Astrocyte (in vitro differentiated cells and primary cell): ENCODE data around the gene TRANK1. TPM values are rescaled to one million over a fixed set of nuclear protein-coding genes. Genes with fewer than 3 reads are reported as not detected.

Experiments
- DNase-seq: peaks from one replicate; pipeline ENCODE4 v3.0.0-alpha.2; 2010; ENCODE audit warnings: low read depth
- FAIRE-seq: peaks from 2 replicates; lab custom pipeline; 2011; peaks lifted over from hg19 to GRCh38; lab: Jason Lieb, UNC
- H2AFZ ChIP-seq: 2 replicates; pipeline ENCODE4 v1.6.0; 2012; ENCODE audit warnings: low read depth, low read length, inconsistent platforms
- H3K27ac ChIP-seq: 2 replicates; pipeline ENCODE4 v1.5.1; 2011; ENCODE audit warnings: low read depth, low read length, inconsistent platforms
- H3K27me3 ChIP-seq: 2 replicates; pipeline ENCODE4 v1.6.0; 2011; ENCODE audit warnings: low read length, inconsistent platforms; ENCODE audit not compliant: insufficient read depth
- H3K36me3 ChIP-seq: 2 replicates; pipeline ENCODE4 v1.5.1; 2011; ENCODE audit warnings: low read length, inconsistent platforms; ENCODE audit not compliant: insufficient read depth
- H3K4me1 ChIP-seq: 2 replicates; pipeline ENCODE4 v1.5.1; 2011; ENCODE audit warnings: low read length, inconsistent platforms; ENCODE audit not compliant: insufficient read depth
- H3K4me2 ChIP-seq: 2 replicates; pipeline ENCODE4 v1.6.0; 2012; ENCODE audit warnings: low read length, inconsistent platforms
- H3K4me3 ChIP-seq: 2 replicates; pipeline ENCODE4 v1.5.1; 2011; ENCODE audit warnings: low read depth, mild to moderate bottlenecking, low read length, inconsistent platforms; ENCODE audit not compliant: insufficient read depth
- H3K79me2 ChIP-seq: 2 replicates; pipeline ENCODE4 v1.6.0; 2012; ENCODE audit warnings: mild to moderate bottlenecking, low read length, inconsistent platforms; ENCODE audit not compliant: insufficient read depth
- H3K9ac ChIP-seq: 2 replicates; pipeline ENCODE4 v1.6.0; 2012; ENCODE audit warnings: mild to moderate bottlenecking, low read length, inconsistent platforms
- H3K9me3 ChIP-seq: 2 replicates; pipeline ENCODE4 v1.5.1; 2012; ENCODE audit warnings: low read depth, mild to moderate bottlenecking, low read length, inconsistent platforms; ENCODE audit not compliant: insufficient read depth
- H4K20me1 ChIP-seq: 2 replicates; pipeline ENCODE4 v1.6.0; 2012; ENCODE audit warnings: low read length, inconsistent platforms; ENCODE audit not compliant: insufficient read depth
- H3K27ac Mint-ChIP-seq: one replicate; pipeline ENCODE4 v1.8.0; 2021; ENCODE audit warnings: mild to moderate bottlenecking, mixed read lengths; ENCODE audit not compliant: unreplicated experiment
- H3K27me3 Mint-ChIP-seq: one replicate; pipeline ENCODE4 v1.8.0; 2021; ENCODE audit warnings: low read depth, mixed read lengths; ENCODE audit not compliant: unreplicated experiment
- H3K36me3 Mint-ChIP-seq: one replicate; pipeline ENCODE4 v1.8.0; 2021; ENCODE audit warnings: low read depth, mixed read lengths; ENCODE audit not compliant: unreplicated experiment
- H3K4me1 Mint-ChIP-seq: one replicate; pipeline ENCODE4 v1.8.0; 2021; ENCODE audit warnings: low read depth, mixed read lengths; ENCODE audit not compliant: unreplicated experiment
- H3K4me3 Mint-ChIP-seq: one replicate; pipeline ENCODE4 v1.8.0; 2021; ENCODE audit warnings: mild to moderate bottlenecking, moderate library complexity, mixed read lengths; ENCODE audit not compliant: unreplicated experiment
- H3K9me3 Mint-ChIP-seq: one replicate; pipeline ENCODE4 v1.8.0; 2021; ENCODE audit warnings: mild to moderate bottlenecking, mixed read lengths; ENCODE audit not compliant: unreplicated experiment
- EZH2 ChIP-seq: IDR thresholded peaks from 2 replicates; pipeline ENCODE4 v1.6.1; 2012; ENCODE audit warnings: mild to moderate bottlenecking, low read length, inconsistent platforms; ENCODE audit not compliant: insufficient read depth
- total RNA-seq: library from RNA; stranded (reverse); gene quantifications from 2 replicates; pipeline ENCODE4 v1.2.1, GENCODE V29; 2021
- TF ChIP-seq, protein P1 (sequence below): IDR thresholded peaks from 2 replicates; pipeline ENCODE4 v1.5.1; 2011; ENCODE audit warnings: low read depth, mild to moderate bottlenecking, inconsistent platforms, low read length, moderate library complexity; ENCODE audit not compliant: insufficient read depth

The TRANK1 gene
- total RNA-seq, 1 donor from 2014 or later: 5.6 TPM

DNA sequence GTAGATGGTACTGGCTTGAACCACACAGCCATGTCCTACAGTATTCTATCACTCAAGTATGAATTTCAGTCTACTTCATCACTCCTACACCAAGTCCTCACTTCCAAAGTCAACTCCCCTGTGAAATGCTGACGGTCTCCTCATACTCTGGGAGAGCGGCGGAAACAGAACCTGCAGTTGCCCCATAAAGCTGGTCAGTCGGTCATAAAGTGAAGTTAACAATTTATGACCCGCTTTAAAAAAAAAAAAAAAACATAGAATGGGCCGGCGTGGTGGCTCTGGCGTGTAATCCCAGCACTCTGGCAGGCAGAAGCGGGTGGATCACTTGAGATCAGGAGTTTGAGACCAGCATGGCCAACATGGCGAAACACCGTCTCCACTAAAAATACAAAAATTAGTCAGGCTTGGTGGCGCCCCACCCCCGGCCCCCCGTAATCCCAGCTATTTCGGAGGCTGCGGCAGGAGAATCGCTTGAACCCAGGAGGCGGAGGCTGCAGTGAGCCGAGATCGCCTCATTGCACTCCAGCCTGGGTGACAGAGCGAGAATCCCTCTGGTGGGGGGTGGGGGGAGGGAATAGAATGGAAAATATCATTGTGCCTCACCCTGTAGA is 2.1 kb downstream of the TRANK1 start:
- Histone ChIP-seq H4K20me1 (no peaks in the 10 kb centered on the region), H3K4me2 (no peak overlapping the region), H3K36me3 (no peaks in the 10 kb centered on the region), H2AFZ (no peak overlapping the region), H3K79me2 (no peaks in the 10 kb centered on the region), H3K27me3 (no peaks in the 10 kb centered on the region), H3K4me1 (peaks cover 5% of the 10 kb centered on the region), H3K9ac (no peak overlapping the region), H3K9me3 (no peaks in the 10 kb centered on the region), H3K27ac (no peak overlapping the region), H3K4me3 (no peak overlapping the region)
- no peak for TF ChIP-seq EZH2
- TF ChIP-seq, protein P1, sequence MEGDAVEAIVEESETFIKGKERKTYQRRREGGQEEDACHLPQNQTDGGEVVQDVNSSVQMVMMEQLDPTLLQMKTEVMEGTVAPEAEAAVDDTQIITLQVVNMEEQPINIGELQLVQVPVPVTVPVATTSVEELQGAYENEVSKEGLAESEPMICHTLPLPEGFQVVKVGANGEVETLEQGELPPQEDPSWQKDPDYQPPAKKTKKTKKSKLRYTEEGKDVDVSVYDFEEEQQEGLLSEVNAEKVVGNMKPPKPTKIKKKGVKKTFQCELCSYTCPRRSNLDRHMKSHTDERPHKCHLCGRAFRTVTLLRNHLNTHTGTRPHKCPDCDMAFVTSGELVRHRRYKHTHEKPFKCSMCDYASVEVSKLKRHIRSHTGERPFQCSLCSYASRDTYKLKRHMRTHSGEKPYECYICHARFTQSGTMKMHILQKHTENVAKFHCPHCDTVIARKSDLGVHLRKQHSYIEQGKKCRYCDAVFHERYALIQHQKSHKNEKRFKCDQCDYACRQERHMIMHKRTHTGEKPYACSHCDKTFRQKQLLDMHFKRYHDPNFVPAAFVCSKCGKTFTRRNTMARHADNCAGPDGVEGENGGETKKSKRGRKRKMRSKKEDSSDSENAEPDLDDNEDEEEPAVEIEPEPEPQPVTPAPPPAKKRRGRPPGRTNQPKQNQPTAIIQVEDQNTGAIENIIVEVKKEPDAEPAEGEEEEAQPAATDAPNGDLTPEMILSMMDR: no peak
- H3K4me3 Mint-ChIP-seq: no peak overlapping the region
- H3K27me3 Mint-ChIP-seq: peaks cover 25% of the 10 kb centered on the region
- H3K9me3 Mint-ChIP-seq: peaks cover 7% of the 10 kb centered on the region
- peak; percentile 9 for FAIRE-seq
- H3K4me1 Mint-ChIP-seq: peaks cover 12% of the 10 kb centered on the region
- no peak for DNase-seq
- H3K36me3 Mint-ChIP-seq: no peaks in the 10 kb centered on the region
- H3K27ac Mint-ChIP-seq: no peak overlapping the region

- Mint-ChIP-seq H3K27me3 (peaks cover 25% of the 10 kb centered on the region), H3K36me3 (no peaks in the 10 kb centered on the region), H3K9me3 (peaks cover 6% of the 10 kb centered on the region), H3K4me3 (no peak overlapping the region), H3K27ac (no peak overlapping the region), H3K4me1 (peaks cover 19% of the 10 kb centered on the region)
- H3K9ac ChIP-seq: no peak overlapping the region
- no peaks in the 10 kb centered on the region for H3K79me2 ChIP-seq
- no peak overlapping the region for H3K27ac ChIP-seq
- FAIRE-seq (no peak), DNase-seq (no peak)
- H3K4me3 ChIP-seq: no peak overlapping the region
- no peaks in the 10 kb centered on the region for H4K20me1 ChIP-seq
- no peak overlapping the region for H3K4me2 ChIP-seq
- no peaks in the 10 kb centered on the region for H3K36me3 ChIP-seq
- TF ChIP-seq, protein P1: no peak
- no peak for TF ChIP-seq EZH2
- H3K4me1 ChIP-seq: peaks cover 12% of the 10 kb centered on the region
- no peaks in the 10 kb centered on the region for H3K9me3 ChIP-seq
- no peak overlapping the region for H2AFZ ChIP-seq
- no peaks in the 10 kb centered on the region for H3K27me3 ChIP-seq
These were observed 3.2 kb downstream of the TRANK1 start for GRCh38 chr3:36941658-36942057.

DNA sequence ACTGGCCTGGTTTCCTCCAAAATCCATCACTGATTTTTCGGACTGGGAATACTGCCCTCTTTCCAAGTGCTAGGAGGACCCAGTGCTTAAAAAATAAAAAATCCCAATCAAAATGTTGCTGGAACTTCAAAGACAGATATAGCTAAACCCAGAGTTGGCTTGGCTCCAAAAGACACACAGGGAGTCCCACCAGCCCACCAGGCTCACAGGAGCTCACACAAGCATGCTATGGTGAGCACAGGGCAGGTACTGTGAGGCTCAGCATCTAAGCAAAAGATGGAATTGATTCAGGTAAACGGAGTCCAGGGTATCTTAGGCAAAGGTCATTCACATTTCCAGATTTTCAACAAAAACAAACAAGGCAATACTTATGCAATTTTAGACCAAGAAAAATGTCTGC is 3.7 kb downstream of the TRANK1 start:
- no peak overlapping the region for H3K27ac Mint-ChIP-seq
- no peak overlapping the region for H3K9ac ChIP-seq
- H2AFZ ChIP-seq: no peak overlapping the region
- no peaks in the 10 kb centered on the region for H4K20me1 ChIP-seq
- TF ChIP-seq, protein P1: no peak
- no peak for TF ChIP-seq EZH2
- no peak overlapping the region for H3K27ac ChIP-seq
- H3K4me1 Mint-ChIP-seq: peaks cover 19% of the 10 kb centered on the region
- H3K9me3 Mint-ChIP-seq: peaks cover 6% of the 10 kb centered on the region
- H3K4me1 ChIP-seq: peaks cover 12% of the 10 kb centered on the region
- H3K4me3 Mint-ChIP-seq: no peak overlapping the region
- H3K9me3 ChIP-seq: no peaks in the 10 kb centered on the region
- DNase-seq: no peak
- no peak for FAIRE-seq
- peaks cover 25% of the 10 kb centered on the region for H3K27me3 Mint-ChIP-seq
- no peaks in the 10 kb centered on the region for H3K79me2 ChIP-seq
- no peaks in the 10 kb centered on the region for H3K36me3 Mint-ChIP-seq
- no peaks in the 10 kb centered on the region for H3K27me3 ChIP-seq
- H3K4me3 ChIP-seq: no peak overlapping the region
- H3K4me2 ChIP-seq: no peak overlapping the region
- no peaks in the 10 kb centered on the region for H3K36me3 ChIP-seq
